Measurements from ENCODE around the gene RSPH10B.
"Not testable (repeated sequence)": the region's sequence is repeated elsewhere in the genome, so short reads cannot be mapped to it uniquely, and the experiment has no call there.

RSPH10B gene

GRCh38 chr7:5931905-5932644 lies 38.4 kb downstream of the RSPH10B start:
- not testable (repeated sequence) for H3K4me3 ChIP-seq (ENCODE audit: low read length); H2AFZ ChIP-seq (ENCODE audit: low read depth, low read length); H3K4me2 ChIP-seq (ENCODE audit: low read length); H3K9me3 ChIP-seq (ENCODE audit: insufficient read depth, low read length); H3K79me2 ChIP-seq (ENCODE audit: low read length); H4K20me1 ChIP-seq (ENCODE audit: insufficient read depth, low read length); H3K4me1 ChIP-seq (ENCODE audit: low read length); H3K36me3 ChIP-seq (replicated peaks; ENCODE audit: low read depth, low read length); H3K9ac ChIP-seq (ENCODE audit: low read length); H3K27ac ChIP-seq (ENCODE audit: low read length); H3K27me3 ChIP-seq (ENCODE audit: low read depth, low read length)

- not testable (repeated sequence) for H3K36me3 ChIP-seq (replicated peaks; ENCODE audit: low read depth, low read length); H3K79me2 ChIP-seq (ENCODE audit: low read length); H4K20me1 ChIP-seq (ENCODE audit: insufficient read depth, low read length); H3K27ac ChIP-seq (ENCODE audit: low read length); H3K4me3 ChIP-seq (ENCODE audit: low read length); H2AFZ ChIP-seq (ENCODE audit: low read depth, low read length); H3K9me3 ChIP-seq (ENCODE audit: insufficient read depth, low read length); H3K27me3 ChIP-seq (ENCODE audit: low read depth, low read length); H3K4me1 ChIP-seq (ENCODE audit: low read length); H3K9ac ChIP-seq (ENCODE audit: low read length); H3K4me2 ChIP-seq (ENCODE audit: low read length)
Measured at GRCh38 chr7:5931250-5931649, 39.2 kb downstream of the RSPH10B start.

- H3K36me3 ChIP-seq (replicated peaks; ENCODE audit: low read depth, low read length); H3K4me2 ChIP-seq (ENCODE audit: low read length); H4K20me1 ChIP-seq (ENCODE audit: insufficient read depth, low read length); H3K4me3 ChIP-seq (ENCODE audit: low read length); H2AFZ ChIP-seq (ENCODE audit: low read depth, low read length); H3K9ac ChIP-seq (ENCODE audit: low read length); H3K27ac ChIP-seq (ENCODE audit: low read length); H3K27me3 ChIP-seq (ENCODE audit: low read depth, low read length); H3K9me3 ChIP-seq (ENCODE audit: insufficient read depth, low read length); H3K79me2 ChIP-seq (ENCODE audit: low read length); H3K4me1 ChIP-seq (ENCODE audit: low read length): not testable (repeated sequence)
Measured at GRCh38 chr7:5930290-5930689, 40.2 kb downstream of the RSPH10B start.

GRCh38 chr7:5926263-5926870 lies 44.1 kb downstream of the RSPH10B start:
- H2AFZ ChIP-seq (ENCODE audit: low read depth, low read length); H4K20me1 ChIP-seq (ENCODE audit: insufficient read depth, low read length); H3K36me3 ChIP-seq (replicated peaks; ENCODE audit: low read depth, low read length); H3K4me3 ChIP-seq (ENCODE audit: low read length); H3K9ac ChIP-seq (ENCODE audit: low read length); H3K27ac ChIP-seq (ENCODE audit: low read length); H3K4me1 ChIP-seq (ENCODE audit: low read length); H3K79me2 ChIP-seq (ENCODE audit: low read length); H3K4me2 ChIP-seq (ENCODE audit: low read length); H3K27me3 ChIP-seq (ENCODE audit: low read depth, low read length); H3K9me3 ChIP-seq (ENCODE audit: insufficient read depth, low read length): not testable (repeated sequence)

GRCh38 chr7:5924630-5925029 lies 45.9 kb downstream of the RSPH10B start:
- not testable (repeated sequence) for H3K27me3 ChIP-seq (ENCODE audit: low read depth, low read length); H3K4me3 ChIP-seq (ENCODE audit: low read length); H3K4me1 ChIP-seq (ENCODE audit: low read length); H3K9ac ChIP-seq (ENCODE audit: low read length); H4K20me1 ChIP-seq (ENCODE audit: insufficient read depth, low read length); H2AFZ ChIP-seq (ENCODE audit: low read depth, low read length); H3K4me2 ChIP-seq (ENCODE audit: low read length); H3K9me3 ChIP-seq (ENCODE audit: insufficient read depth, low read length); H3K36me3 ChIP-seq (replicated peaks; ENCODE audit: low read depth, low read length); H3K79me2 ChIP-seq (ENCODE audit: low read length); H3K27ac ChIP-seq (ENCODE audit: low read length)

- H3K4me2 ChIP-seq (ENCODE audit: low read length); H3K4me1 ChIP-seq (ENCODE audit: low read length); H3K4me3 ChIP-seq (ENCODE audit: low read length); H3K27me3 ChIP-seq (ENCODE audit: low read depth, low read length); H3K79me2 ChIP-seq (ENCODE audit: low read length); H3K9me3 ChIP-seq (ENCODE audit: insufficient read depth, low read length); H4K20me1 ChIP-seq (ENCODE audit: insufficient read depth, low read length); H3K27ac ChIP-seq (ENCODE audit: low read length); H3K36me3 ChIP-seq (replicated peaks; ENCODE audit: low read depth, low read length); H2AFZ ChIP-seq (ENCODE audit: low read depth, low read length); H3K9ac ChIP-seq (ENCODE audit: low read length): not testable (repeated sequence)
Measured at GRCh38 chr7:5924180-5924579, 46.3 kb downstream of the RSPH10B start.

- not testable (repeated sequence) for H3K9me3 ChIP-seq (ENCODE audit: insufficient read depth, low read length); H3K9ac ChIP-seq (ENCODE audit: low read length); H2AFZ ChIP-seq (ENCODE audit: low read depth, low read length); H3K4me3 ChIP-seq (ENCODE audit: low read length); H3K27ac ChIP-seq (ENCODE audit: low read length); H3K4me2 ChIP-seq (ENCODE audit: low read length); H3K4me1 ChIP-seq (ENCODE audit: low read length); H3K36me3 ChIP-seq (replicated peaks; ENCODE audit: low read depth, low read length); H3K27me3 ChIP-seq (ENCODE audit: low read depth, low read length); H3K79me2 ChIP-seq (ENCODE audit: low read length); H4K20me1 ChIP-seq (ENCODE audit: insufficient read depth, low read length)
Measured at GRCh38 chr7:5916529-5916928, 54.0 kb downstream of the RSPH10B start.

GRCh38 chr7:5908835-5909234 lies 61.7 kb downstream of the RSPH10B start:
- H3K9ac ChIP-seq (ENCODE audit: low read length); H3K36me3 ChIP-seq (replicated peaks; ENCODE audit: low read depth, low read length); H3K4me3 ChIP-seq (ENCODE audit: low read length); H3K4me1 ChIP-seq (ENCODE audit: low read length); H3K27me3 ChIP-seq (ENCODE audit: low read depth, low read length); H3K79me2 ChIP-seq (ENCODE audit: low read length); H4K20me1 ChIP-seq (ENCODE audit: insufficient read depth, low read length); H3K9me3 ChIP-seq (ENCODE audit: insufficient read depth, low read length); H2AFZ ChIP-seq (ENCODE audit: low read depth, low read length); H3K4me2 ChIP-seq (ENCODE audit: low read length); H3K27ac ChIP-seq (ENCODE audit: low read length): not testable (repeated sequence)

GRCh38 chr7:5904726-5905125 lies 65.8 kb downstream of the RSPH10B start:
- not testable (repeated sequence) for H3K9ac ChIP-seq (ENCODE audit: low read length); H3K36me3 ChIP-seq (replicated peaks; ENCODE audit: low read depth, low read length); H2AFZ ChIP-seq (ENCODE audit: low read depth, low read length); H4K20me1 ChIP-seq (ENCODE audit: insufficient read depth, low read length); H3K9me3 ChIP-seq (ENCODE audit: insufficient read depth, low read length); H3K4me3 ChIP-seq (ENCODE audit: low read length); H3K4me2 ChIP-seq (ENCODE audit: low read length); H3K4me1 ChIP-seq (ENCODE audit: low read length); H3K79me2 ChIP-seq (ENCODE audit: low read length); H3K27ac ChIP-seq (ENCODE audit: low read length); H3K27me3 ChIP-seq (ENCODE audit: low read depth, low read length)

- not testable (repeated sequence) for H3K27ac ChIP-seq (ENCODE audit: low read length); H3K79me2 ChIP-seq (ENCODE audit: low read length); H3K4me1 ChIP-seq (ENCODE audit: low read length); H3K9ac ChIP-seq (ENCODE audit: low read length); H3K36me3 ChIP-seq (replicated peaks; ENCODE audit: low read depth, low read length); H3K4me3 ChIP-seq (ENCODE audit: low read length); H3K9me3 ChIP-seq (ENCODE audit: insufficient read depth, low read length); H3K27me3 ChIP-seq (ENCODE audit: low read depth, low read length); H2AFZ ChIP-seq (ENCODE audit: low read depth, low read length); H3K4me2 ChIP-seq (ENCODE audit: low read length); H4K20me1 ChIP-seq (ENCODE audit: insufficient read depth, low read length)
Measured at GRCh38 chr7:5903002-5903401, 67.5 kb downstream of the RSPH10B start.

Data from OCI-LY3 (cell line).